ENCODE data around the gene SPATC1L.
"Not testable (repeated sequence)": the region's sequence is repeated elsewhere in the genome, so short reads cannot be mapped to it uniquely, and the experiment has no call there.

Gene SPATC1L

GRCh38 chr21:46199436-46200373, 15.4 kb upstream of the SPATC1L start:
- no peak for DNase-seq

- DNase-seq = no peak
These were observed 12.5 kb upstream of the SPATC1L start for GRCh38 chr21:46196733-46197132.

GRCh38 chr21:46195595-46196195, 11.4 kb upstream of the SPATC1L start:
- no peak for DNase-seq

GRCh38 chr21:46194374-46195334, 10.4 kb upstream of the SPATC1L start:
- DNase-seq = no peak

- no peak for DNase-seq
These were observed 9.6 kb upstream of the SPATC1L start for GRCh38 chr21:46193829-46194373.

GRCh38 chr21:46191686-46192575, 7.7 kb upstream of the SPATC1L start:
- DNase-seq = no peak

- no peak for DNase-seq
These were observed 7.0 kb upstream of the SPATC1L start for GRCh38 chr21:46191257-46191685.

GRCh38 chr21:46190491-46191131, 6.4 kb upstream of the SPATC1L start:
- no peak for DNase-seq

GRCh38 chr21:46189959-46190490, 5.8 kb upstream of the SPATC1L start:
- DNase-seq = no peak

GRCh38 chr21:46189213-46189958, 5.1 kb upstream of the SPATC1L start:
- no peak for DNase-seq

- no peak for DNase-seq
These were observed 4.3 kb upstream of the SPATC1L start for GRCh38 chr21:46188226-46189212.

- no peak for DNase-seq
These were observed 3.6 kb upstream of the SPATC1L start for GRCh38 chr21:46187814-46188213.

- DNase-seq = no peak
These were observed 3.0 kb upstream of the SPATC1L start for GRCh38 chr21:46187261-46187660.

- no peak for DNase-seq
These were observed 1.5 kb upstream of the SPATC1L start for GRCh38 chr21:46185716-46186115.

GRCh38 chr21:46184625-46185555, 631 bp upstream of the SPATC1L start:
- peak; percentile 73 for DNase-seq

GRCh38 chr21:46183337-46183909, 836 bp downstream of the SPATC1L start:
- DNase-seq = not testable (repeated sequence)
